ENCODE data around the gene ACVR1B.

ACVR1B gene

GRCh38 chr12:52005218-52005902 lies 53.9 kb downstream of the ACVR1B start:
- no peaks in the 10 kb centered on the region for H3K36me3 ChIP-seq (replicated peaks; ENCODE audit: low read depth, low read length)

GRCh38 chr12:52005903-52006703 lies 54.6 kb downstream of the ACVR1B start:
- Histone ChIP-seq H4K20me1 (ENCODE audit: insufficient read depth, low read length) (no peaks in the 10 kb centered on the region), H3K36me3 (replicated peaks; ENCODE audit: low read depth, low read length) (no peaks in the 10 kb centered on the region), H3K27ac (ENCODE audit: low read length) (peak overlapping the region; percentile 30; the same call in 1 of the 2 replicates), H3K9ac (ENCODE audit: low read length) (peak overlapping the region; percentile 38), H3K4me2 (ENCODE audit: low read length) (peak overlapping the region; percentile 74), H3K4me3 (ENCODE audit: low read length) (peak overlapping the region; percentile 66), H3K79me2 (ENCODE audit: low read length) (no peaks in the 10 kb centered on the region), H3K27me3 (ENCODE audit: low read depth, low read length) (peaks cover 27% of the 10 kb centered on the region), H3K9me3 (ENCODE audit: insufficient read depth, low read length) (no peaks in the 10 kb centered on the region), H3K4me1 (ENCODE audit: low read length) (peaks cover 27% of the 10 kb centered on the region), H2AFZ (ENCODE audit: low read depth, low read length) (peak overlapping the region; percentile 22)
- no peak for TF ChIP-seq EZH2phosphoT487 (IDR thresholded peaks at IDR 0.05; ENCODE audit: low read depth)
- TF ChIP-seq, protein P1, sequence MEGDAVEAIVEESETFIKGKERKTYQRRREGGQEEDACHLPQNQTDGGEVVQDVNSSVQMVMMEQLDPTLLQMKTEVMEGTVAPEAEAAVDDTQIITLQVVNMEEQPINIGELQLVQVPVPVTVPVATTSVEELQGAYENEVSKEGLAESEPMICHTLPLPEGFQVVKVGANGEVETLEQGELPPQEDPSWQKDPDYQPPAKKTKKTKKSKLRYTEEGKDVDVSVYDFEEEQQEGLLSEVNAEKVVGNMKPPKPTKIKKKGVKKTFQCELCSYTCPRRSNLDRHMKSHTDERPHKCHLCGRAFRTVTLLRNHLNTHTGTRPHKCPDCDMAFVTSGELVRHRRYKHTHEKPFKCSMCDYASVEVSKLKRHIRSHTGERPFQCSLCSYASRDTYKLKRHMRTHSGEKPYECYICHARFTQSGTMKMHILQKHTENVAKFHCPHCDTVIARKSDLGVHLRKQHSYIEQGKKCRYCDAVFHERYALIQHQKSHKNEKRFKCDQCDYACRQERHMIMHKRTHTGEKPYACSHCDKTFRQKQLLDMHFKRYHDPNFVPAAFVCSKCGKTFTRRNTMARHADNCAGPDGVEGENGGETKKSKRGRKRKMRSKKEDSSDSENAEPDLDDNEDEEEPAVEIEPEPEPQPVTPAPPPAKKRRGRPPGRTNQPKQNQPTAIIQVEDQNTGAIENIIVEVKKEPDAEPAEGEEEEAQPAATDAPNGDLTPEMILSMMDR (IDR thresholded peaks at IDR 0.05; ENCODE audit: low read depth, low read length): no peak

More at GRCh38 chr12:52005218-52005902, 53.9 kb downstream of the ACVR1B start:
- Histone ChIP-seq H3K4me1 (ENCODE audit: low read length) (peaks cover 27% of the 10 kb centered on the region), H3K4me2 (ENCODE audit: low read length) (peak overlapping the region; percentile 74), H3K4me3 (ENCODE audit: low read length) (peak overlapping the region; percentile 66), H4K20me1 (ENCODE audit: insufficient read depth, low read length) (no peaks in the 10 kb centered on the region), H3K79me2 (ENCODE audit: low read length) (no peaks in the 10 kb centered on the region), H2AFZ (ENCODE audit: low read depth, low read length) (peak overlapping the region; percentile 22; the same call in 1 of the 2 replicates), H3K27me3 (ENCODE audit: low read depth, low read length) (peaks cover 27% of the 10 kb centered on the region), H3K9ac (ENCODE audit: low read length) (peak overlapping the region; percentile 40), H3K27ac (ENCODE audit: low read length) (no peak overlapping the region), H3K9me3 (ENCODE audit: insufficient read depth, low read length) (no peaks in the 10 kb centered on the region)
- TF ChIP-seq, protein P1 (IDR thresholded peaks at IDR 0.05; ENCODE audit: low read depth, low read length): no peak
- TF ChIP-seq EZH2phosphoT487 (IDR thresholded peaks at IDR 0.05; ENCODE audit: low read depth): no peak

GRCh38 chr12:52006726-52007157 lies 55.2 kb downstream of the ACVR1B start, which contains the start of gene TAMALIN:
Gene TAMALIN, plus strand, starts transcription at chr12:52006946. Its CDS starts 74 bp downstream, at chr12:52007020.
- Histone ChIP-seq H4K20me1 (ENCODE audit: insufficient read depth, low read length) (no peaks in the 10 kb centered on the region), H3K79me2 (ENCODE audit: low read length) (no peaks in the 10 kb centered on the region), H2AFZ (ENCODE audit: low read depth, low read length) (peak within 1 kb of the TSS; percentile 6), H3K4me2 (ENCODE audit: low read length) (peak within 1 kb of the TSS; percentile 74), H3K9ac (ENCODE audit: low read length) (peak within 1 kb of the TSS; percentile 38), H3K27me3 (ENCODE audit: low read depth, low read length) (peaks cover 27% of the 10 kb centered on the region), H3K36me3 (replicated peaks; ENCODE audit: low read depth, low read length) (no peaks in the 10 kb centered on the region), H3K27ac (ENCODE audit: low read length) (peak within 1 kb of the TSS; percentile 30; the same call in 1 of the 2 replicates), H3K9me3 (ENCODE audit: insufficient read depth, low read length) (no peaks in the 10 kb centered on the region), H3K4me3 (ENCODE audit: low read length) (peak within 1 kb of the TSS; percentile 66), H3K4me1 (ENCODE audit: low read length) (peaks cover 27% of the 10 kb centered on the region)
- TF ChIP-seq, protein P1 (IDR thresholded peaks at IDR 0.05; ENCODE audit: low read depth, low read length): no peak
- TF ChIP-seq EZH2phosphoT487 (IDR thresholded peaks at IDR 0.05; ENCODE audit: low read depth): no peak

Measured in OCI-LY3 (cell line).